GM12878 (cell line): ENCODE measurements around the gene MB21D2. TPM values are rescaled to one million over a fixed set of nuclear protein-coding genes. Genes with fewer than 3 reads are reported as not detected.
A peak's percentile ranks its signal among the peaks of the same experiment; 100 is the strongest.

ENCODE experiments used
- ATAC-seq: fragments of 200-7000 bp; cut with Tn5 transposase; 3 replicates; pipeline ENCODE4 v1.9.1; 2020; ENCODE audit warnings: mild to moderate bottlenecking, moderate library complexity
- BruUV-seq: library from RNA; stranded (reverse); fragments of 400-500 nt; replicated peaks from 2 replicates; lab custom pipeline; 2021; lab: Mats Ljungman, UMichigan
- CTCF ChIA-PET: fragments of 300-600 bp; sonication (Branson Sonifier 250); formaldehyde crosslinking; extraction: SDS; loops from one replicate; lab custom pipeline; 2021; ENCODE audit warnings: inconsistent platforms; lab: Yijun Ruan, JAX
- POLR2A ChIA-PET: fragments of 350-600 bp; formaldehyde crosslinking; extraction: SDS; loops from one replicate; lab custom pipeline; 2021; ENCODE audit warnings: inconsistent platforms; lab: Charles Lee
- RAD21 ChIA-PET: fragments of 300-600 bp; sonication (Branson Sonifier 250); formaldehyde crosslinking; loops from one replicate; lab custom pipeline; 2023; ENCODE audit warnings: antibody characterized with exemption; ENCODE audit not compliant: unreplicated experiment; lab: Charles Lee
- SMC1A ChIA-PET: fragments of 300-600 bp; sonication (Branson Sonifier 250); formaldehyde crosslinking; loops from one replicate; lab custom pipeline; 2023; ENCODE audit not compliant: unreplicated experiment, uncharacterized antibody; lab: Charles Lee
- DNase-seq: peaks from one replicate; pipeline ENCODE4 v3.0.0-alpha.2; 2011; ENCODE audit warnings: low read depth, low spot score
- FAIRE-seq: peaks from 3 replicates; lab custom pipeline; 2011; peaks lifted over from hg19 to GRCh38; lab: Jason Lieb, UNC
- H2AFZ ChIP-seq: 2 replicates; pipeline ENCODE4 v1.6.0; 2011; ENCODE audit warnings: low read depth, low read length, control low read depth; ENCODE audit not compliant: control insufficient read depth
- H3K27ac ChIP-seq: 2 replicates; pipeline ENCODE4 v1.5.1; 2011; ENCODE audit warnings: control low read depth; ENCODE audit not compliant: control insufficient read depth, insufficient read depth
- H3K27me3 ChIP-seq, 2 experiments: replicated peaks in 1 of 2; 2 replicates each; pipeline versions ENCODE4 v1.6.0 to v1.6.1; 2011; ENCODE audit warnings: low read length in 1 of 2; ENCODE audit not compliant: control insufficient read depth in 2 of 2, insufficient read depth in 2 of 2
- H3K36me3 ChIP-seq, 2 experiments: 2 replicates each; pipeline ENCODE4 v1.5.1; 2011; ENCODE audit warnings: low read length in 1 of 2; ENCODE audit not compliant: control insufficient read depth in 2 of 2, insufficient read depth in 2 of 2
- H3K4me1 ChIP-seq: 2 replicates; pipeline ENCODE4 v1.6.1; 2011; ENCODE audit warnings: mild to moderate bottlenecking, low read length, moderate library complexity, mixed read lengths; ENCODE audit not compliant: control insufficient read depth, insufficient read depth
- H3K4me2 ChIP-seq: 2 replicates; pipeline ENCODE4 v1.6.0; 2011; ENCODE audit warnings: control low read depth; ENCODE audit not compliant: control insufficient read depth, insufficient read depth
- H3K4me3 ChIP-seq: fragments of 200-600 bp; sonication (generic); 2 replicates; pipeline ENCODE4 v1.5.1; 2016
- H3K79me2 ChIP-seq: 2 replicates; pipeline ENCODE4 v1.6.0; 2011; ENCODE audit warnings: low read length; ENCODE audit not compliant: control insufficient read depth, insufficient read depth
- H3K9ac ChIP-seq: 2 replicates; pipeline ENCODE4 v1.8.0; 2011; ENCODE audit warnings: low read length, control low read depth, mixed read lengths; ENCODE audit not compliant: control insufficient read depth, insufficient read depth
- H3K9me3 ChIP-seq: replicated peaks from 3 replicates; pipeline ENCODE4 v1.5.1; 2011; ENCODE audit warnings: mild to moderate bottlenecking, low read length; ENCODE audit not compliant: control insufficient read depth, insufficient read depth
- H4K20me1 ChIP-seq: 2 replicates; pipeline ENCODE4 v1.6.0; 2011; ENCODE audit not compliant: control insufficient read depth, insufficient read depth
- BHLHE40 ChIP-seq, 2 experiments: fragments of 450-650 bp in 1 of 2; IDR thresholded peaks; 2 replicates each; pipeline ENCODE4 v1.6.1; 2011 to 2017; ENCODE audit warnings: low read depth in 2 of 2, borderline replicate concordance in 1 of 2, improper control_type of control experiment in 1 of 2, low read length in 1 of 2, mild to moderate bottlenecking in 1 of 2
- BMI1 ChIP-seq: fragments of 450-650 bp; IDR thresholded peaks from 2 replicates; pipeline ENCODE4 v1.6.1; 2016; ENCODE audit warnings: mild to moderate bottlenecking, moderate library complexity, borderline replicate concordance
- CBFB ChIP-seq: IDR thresholded peaks from 2 replicates; pipeline ENCODE4 v1.6.1; 2016; ENCODE audit warnings: antibody characterized with exemption, low read depth
- ETV6 ChIP-seq, 2 experiments: fragments of 450-650 bp in 1 of 2; IDR thresholded peaks in 1 of 2; conservative IDR thresholded peaks in 1 of 2; 2 replicates each; pipeline ENCODE4 v1.6.1; 2014; ENCODE audit warnings: antibody characterized with exemption in 1 of 2, borderline replicate concordance in 1 of 2, low read depth in 1 of 2, mild to moderate bottlenecking in 1 of 2, moderate library complexity in 1 of 2
- IKZF2 ChIP-seq, 2 experiments: fragments of 450-650 bp; IDR thresholded peaks; 2 replicates each; pipeline ENCODE4 v1.6.1; 2017; ENCODE audit warnings: mild to moderate bottlenecking in 2 of 2, moderate library complexity in 2 of 2
- KDM1A ChIP-seq: fragments of 200-600 bp; sonication (generic); IDR thresholded peaks from 2 replicates; pipeline ENCODE4 v1.6.1; 2016; ENCODE audit warnings: borderline replicate concordance
- KLF5 ChIP-seq: fragments of 450-650 bp; IDR thresholded peaks from 2 replicates; pipeline ENCODE4 v1.6.1; 2014; ENCODE audit warnings: mild to moderate bottlenecking; ENCODE audit not compliant: partially characterized antibody
- NR2F1 ChIP-seq: fragments of 450-650 bp; conservative IDR thresholded peaks from 2 replicates; pipeline ENCODE4 v1.6.1; 2017; ENCODE audit warnings: mild to moderate bottlenecking
- NRF1 ChIP-seq: conservative IDR thresholded peaks from 2 replicates; pipeline ENCODE4 v1.6.1; 2011; ENCODE audit warnings: mild to moderate bottlenecking, low read depth, low read length, improper control_type of control experiment
- RFX5 ChIP-seq: IDR thresholded peaks from 2 replicates; pipeline ENCODE4 v1.6.1; 2011; ENCODE audit warnings: low read depth, low read length, improper control_type of control experiment
- STAT1 ChIP-seq: fragments of 450-650 bp; conservative IDR thresholded peaks from 2 replicates; pipeline ENCODE4 v1.6.1; 2014; ENCODE audit warnings: antibody characterized with exemption, mild to moderate bottlenecking
- TCF7 ChIP-seq: IDR thresholded peaks from 2 replicates; pipeline ENCODE4 v1.6.1; 2014; ENCODE audit warnings: antibody characterized with exemption, borderline replicate concordance
- WGBS: methylation state at CpG from one replicate; pipeline ENCODE4 v1.1.6; 2016; ENCODE audit warnings: low lambda C conversion rate; ENCODE audit not compliant: insufficient replicate concordance, insufficient coverage; ENCODE audit errors: missing lambda C conversion rate; 5-methylcytosine and 5-hydroxymethylcytosine counted together
- in situ Hi-C: fragments of 300-500 bp; cut with MboI; formaldehyde crosslinking; loops from 9 replicates; pipeline ENCODE4 v1.14.3; 2018; ENCODE audit warnings: mixed read lengths
- intact Hi-C: fragments of 100-400 bp; cut with micrococcal nuclease; formaldehyde crosslinking; loops from one replicate; pipeline ENCODE4 v1.14.2; 2022; ENCODE audit not compliant: unreplicated experiment
- polyA plus RNA-seq, 11 experiments: library from polyadenylated mRNA; depleted of rRNA in 4 of 11; unstranded in 6 of 11; stranded (reverse) in 5 of 11; fragments of >200 nt; fragmentation: Nextera tagmentation in 4 of 11; fragmentation: Illumina TruSeq in 1 of 11; extraction: Ambion mirVana in 4 of 11; extraction: Trizol in 1 of 11; gene quantifications; 1 replicate in 1 of 11; 2 replicates in 10 of 11; pipeline versions ENCODE4 v1.2.1 to v1.2.3, GENCODE V29; 2011 to 2016; ENCODE audit warnings: inconsistent platforms in 2 of 11, missing spikeins in 2 of 11, low read depth in 1 of 11
- total RNA-seq, 4 experiments: library from RNA; depleted of rRNA in 3 of 4; stranded (reverse); fragments of >200 nt in 3 of 4; fragmentation: Illumina TruSeq in 1 of 4; extraction: Trizol in 1 of 4; gene quantifications; 2 replicates each; pipeline versions ENCODE4 v1.2.1 to v1.2.3, GENCODE V29; 2013 to 2021
- TF ChIP-seq, protein P1 (sequence below): fragments of 450-650 bp; IDR thresholded peaks from 2 replicates; pipeline ENCODE4 v1.6.1; 2017; ENCODE audit warnings: mild to moderate bottlenecking
- TF ChIP-seq, protein P2 (sequence below): IDR thresholded peaks from 2 replicates; pipeline ENCODE4 v1.6.1; 2012; ENCODE audit warnings: low read depth, low read length, improper control_type of control experiment
- TF ChIP-seq, protein P3 (sequence below): fragments of 450-650 bp; IDR thresholded peaks from 2 replicates; pipeline ENCODE4 v1.6.1; 2017; ENCODE audit warnings: mild to moderate bottlenecking, low read depth, inconsistent platforms; ENCODE audit not compliant: poor library complexity, severe bottlenecking
- TF ChIP-seq, protein P4 (sequence below): IDR thresholded peaks from 2 replicates; pipeline ENCODE4 v1.6.1; 2012; ENCODE audit warnings: mild to moderate bottlenecking, low read depth, low read length

Gene MB21D2
- total and polyA plus RNA-seq, 10 of the 15 experiments (the other 5 are each of a cell fraction or from before 2014, with no cell fraction given), result 7.9 to 21.2 (median 15.3) TPM

DNA sequence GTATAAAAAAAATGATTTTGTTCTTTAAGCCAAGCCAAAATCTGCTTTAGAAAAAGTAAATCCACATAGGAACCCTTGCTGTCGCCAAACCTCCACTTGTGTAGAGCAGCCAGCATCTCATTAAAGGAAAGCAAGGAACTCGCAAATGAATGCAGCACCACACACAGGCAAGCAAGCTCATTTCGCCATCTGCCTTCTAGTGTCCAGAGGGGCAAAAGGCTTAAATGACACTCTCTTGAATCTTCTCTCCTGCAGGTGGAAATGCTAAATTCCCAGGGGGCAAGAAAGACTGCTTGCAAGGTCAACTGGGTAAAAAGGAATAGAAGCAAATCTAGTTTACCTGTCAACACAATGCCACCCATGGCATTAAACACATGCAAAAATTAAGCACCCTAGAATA lies 2.4 kb downstream of the MB21D2 start:
- peak; percentile 41 for ATAC-seq
- H3K4me1 ChIP-seq, result peaks cover 3% of the 10 kb centered on the region
- H3K79me2 ChIP-seq, result peaks cover 69% of the 10 kb centered on the region
- H3K36me3 ChIP-seq, result peaks cover 0 to 5% of the 10 kb centered on the region in 2 experiments; a peak in 1 of 4 replicates
- ChIA-PET RAD21 (interaction anchor here (0.6 to 9.8 kb wide), 32 partner anchors 9 to 347 kb away, joined by 3 to 425 read pairs (median 6); no protein-coding TSS in a partner anchor), CTCF (interaction anchor here (0.8 to 13.3 kb wide), 34 partner anchors 9 to 126 kb away, joined by 3 to 440 read pairs (median 6); no protein-coding TSS in a partner anchor), POLR2A (interaction anchor here (0.6 to 7.8 kb wide), 16 partner anchors 12 to 102 kb away, joined by 3 to 58 read pairs (median 10); no protein-coding TSS in a partner anchor), SMC1A (interaction anchor here (0.7 to 13.5 kb wide), 29 partner anchors 8 to 343 kb away, joined by 3 to 472 read pairs (median 9); no protein-coding TSS in a partner anchor)
- FAIRE-seq, result peak; percentile 68
- no peak overlapping the region for H2AFZ ChIP-seq
- DNase-seq, result no peak
- peak overlapping the region; percentile 77 for H3K4me2 ChIP-seq
- H3K9ac ChIP-seq, result peak overlapping the region; percentile 37
- peak overlapping the region; percentile 16; the same call in 1 of the 2 replicates for H3K27ac ChIP-seq
- in situ Hi-C loops (no loop called here), intact Hi-C loops (loop anchor here (1.0 to 5.0 kb wide), 5 partner anchors 22 to 125 kb away; no protein-coding TSS in a partner anchor)
- BruUV-seq, result no TSS peak
- H3K9me3 ChIP-seq, result no peaks in the 10 kb centered on the region
- no peaks in the 10 kb centered on the region for H4K20me1 ChIP-seq
- H3K4me3 ChIP-seq, result peak overlapping the region; percentile 57
- WGBS, result 19% methylated on average over 3 of the region's 3 CpGs
- H3K27me3 ChIP-seq, result no peaks in the 10 kb centered on the region
- TF ChIP-seq RFX5, result no peak
- TF ChIP-seq, protein P1, sequence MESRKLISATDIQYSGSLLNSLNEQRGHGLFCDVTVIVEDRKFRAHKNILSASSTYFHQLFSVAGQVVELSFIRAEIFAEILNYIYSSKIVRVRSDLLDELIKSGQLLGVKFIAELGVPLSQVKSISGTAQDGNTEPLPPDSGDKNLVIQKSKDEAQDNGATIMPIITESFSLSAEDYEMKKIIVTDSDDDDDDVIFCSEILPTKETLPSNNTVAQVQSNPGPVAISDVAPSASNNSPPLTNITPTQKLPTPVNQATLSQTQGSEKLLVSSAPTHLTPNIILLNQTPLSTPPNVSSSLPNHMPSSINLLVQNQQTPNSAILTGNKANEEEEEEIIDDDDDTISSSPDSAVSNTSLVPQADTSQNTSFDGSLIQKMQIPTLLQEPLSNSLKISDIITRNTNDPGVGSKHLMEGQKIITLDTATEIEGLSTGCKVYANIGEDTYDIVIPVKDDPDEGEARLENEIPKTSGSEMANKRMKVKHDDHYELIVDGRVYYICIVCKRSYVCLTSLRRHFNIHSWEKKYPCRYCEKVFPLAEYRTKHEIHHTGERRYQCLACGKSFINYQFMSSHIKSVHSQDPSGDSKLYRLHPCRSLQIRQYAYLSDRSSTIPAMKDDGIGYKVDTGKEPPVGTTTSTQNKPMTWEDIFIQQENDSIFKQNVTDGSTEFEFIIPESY, result no peak
- TF ChIP-seq, protein P2, sequence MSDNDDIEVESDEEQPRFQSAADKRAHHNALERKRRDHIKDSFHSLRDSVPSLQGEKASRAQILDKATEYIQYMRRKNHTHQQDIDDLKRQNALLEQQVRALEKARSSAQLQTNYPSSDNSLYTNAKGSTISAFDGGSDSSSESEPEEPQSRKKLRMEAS, result peak; percentile 46; the same call in 1 of the 2 replicates
- TF ChIP-seq ETV6 (conservative IDR thresholded peaks at IDR 0.05 in 1 of 2, IDR thresholded peaks at IDR 0.05 in 1 of 2; ENCODE audit: borderline replicate concordance in 1 of 2, low read depth in 1 of 2), result no peak
- TF ChIP-seq CBFB, result no peak
- no peak for TF ChIP-seq NRF1
- TF ChIP-seq BHLHE40 (IDR thresholded peaks at IDR 0.05; ENCODE audit: borderline replicate concordance in 1 of 2, low read depth in 2 of 2, low read length in 1 of 2), result no peak
- TF ChIP-seq, protein P3, sequence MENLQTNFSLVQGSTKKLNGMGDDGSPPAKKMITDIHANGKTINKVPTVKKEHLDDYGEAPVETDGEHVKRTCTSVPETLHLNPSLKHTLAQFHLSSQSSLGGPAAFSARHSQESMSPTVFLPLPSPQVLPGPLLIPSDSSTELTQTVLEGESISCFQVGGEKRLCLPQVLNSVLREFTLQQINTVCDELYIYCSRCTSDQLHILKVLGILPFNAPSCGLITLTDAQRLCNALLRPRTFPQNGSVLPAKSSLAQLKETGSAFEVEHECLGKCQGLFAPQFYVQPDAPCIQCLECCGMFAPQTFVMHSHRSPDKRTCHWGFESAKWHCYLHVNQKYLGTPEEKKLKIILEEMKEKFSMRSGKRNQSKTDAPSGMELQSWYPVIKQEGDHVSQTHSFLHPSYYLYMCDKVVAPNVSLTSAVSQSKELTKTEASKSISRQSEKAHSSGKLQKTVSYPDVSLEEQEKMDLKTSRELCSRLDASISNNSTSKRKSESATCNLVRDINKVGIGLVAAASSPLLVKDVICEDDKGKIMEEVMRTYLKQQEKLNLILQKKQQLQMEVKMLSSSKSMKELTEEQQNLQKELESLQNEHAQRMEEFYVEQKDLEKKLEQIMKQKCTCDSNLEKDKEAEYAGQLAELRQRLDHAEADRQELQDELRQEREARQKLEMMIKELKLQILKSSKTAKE, result peak; percentile 16
- no peak for TF ChIP-seq BMI1
- no peak for TF ChIP-seq STAT1
- TF ChIP-seq KDM1A, result no peak
- 0 out of 4 replicates have a peak, but pooled peaks have one; percentile 9 to 24 for TF ChIP-seq IKZF2 (IDR thresholded peaks at IDR 0.05)
- TF ChIP-seq KLF5, result no peak
- TF ChIP-seq NR2F1, result peak; percentile 42; the same call in 1 of the 2 replicates
- TF ChIP-seq, protein P4, sequence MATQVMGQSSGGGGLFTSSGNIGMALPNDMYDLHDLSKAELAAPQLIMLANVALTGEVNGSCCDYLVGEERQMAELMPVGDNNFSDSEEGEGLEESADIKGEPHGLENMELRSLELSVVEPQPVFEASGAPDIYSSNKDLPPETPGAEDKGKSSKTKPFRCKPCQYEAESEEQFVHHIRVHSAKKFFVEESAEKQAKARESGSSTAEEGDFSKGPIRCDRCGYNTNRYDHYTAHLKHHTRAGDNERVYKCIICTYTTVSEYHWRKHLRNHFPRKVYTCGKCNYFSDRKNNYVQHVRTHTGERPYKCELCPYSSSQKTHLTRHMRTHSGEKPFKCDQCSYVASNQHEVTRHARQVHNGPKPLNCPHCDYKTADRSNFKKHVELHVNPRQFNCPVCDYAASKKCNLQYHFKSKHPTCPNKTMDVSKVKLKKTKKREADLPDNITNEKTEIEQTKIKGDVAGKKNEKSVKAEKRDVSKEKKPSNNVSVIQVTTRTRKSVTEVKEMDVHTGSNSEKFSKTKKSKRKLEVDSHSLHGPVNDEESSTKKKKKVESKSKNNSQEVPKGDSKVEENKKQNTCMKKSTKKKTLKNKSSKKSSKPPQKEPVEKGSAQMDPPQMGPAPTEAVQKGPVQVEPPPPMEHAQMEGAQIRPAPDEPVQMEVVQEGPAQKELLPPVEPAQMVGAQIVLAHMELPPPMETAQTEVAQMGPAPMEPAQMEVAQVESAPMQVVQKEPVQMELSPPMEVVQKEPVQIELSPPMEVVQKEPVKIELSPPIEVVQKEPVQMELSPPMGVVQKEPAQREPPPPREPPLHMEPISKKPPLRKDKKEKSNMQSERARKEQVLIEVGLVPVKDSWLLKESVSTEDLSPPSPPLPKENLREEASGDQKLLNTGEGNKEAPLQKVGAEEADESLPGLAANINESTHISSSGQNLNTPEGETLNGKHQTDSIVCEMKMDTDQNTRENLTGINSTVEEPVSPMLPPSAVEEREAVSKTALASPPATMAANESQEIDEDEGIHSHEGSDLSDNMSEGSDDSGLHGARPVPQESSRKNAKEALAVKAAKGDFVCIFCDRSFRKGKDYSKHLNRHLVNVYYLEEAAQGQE, result no peak
- no peak for TF ChIP-seq TCF7
